B cell (primary cell): Measurements from ENCODE around the gene CTLA4. TPM values are rescaled to one million over a fixed set of nuclear protein-coding genes. Genes with fewer than 3 reads are reported as not detected.

Experiments
- ATAC-seq: fragments of 200-7000 bp; cut with Tn5 transposase; one replicate; pipeline ENCODE4 v1.10.0; 2021; ENCODE audit warnings: low read depth, mild to moderate bottlenecking, moderate number of reproducible peaks, moderate library complexity
- CTCF ChIA-PET: fragments of 350-600 bp; sonication (Branson Sonifier 250); formaldehyde crosslinking; loops from one replicate; lab custom pipeline; 2021; ENCODE audit warnings: antibody characterized with exemption, inconsistent platforms; lab: Charles Lee
- POLR2A ChIA-PET: fragments of 350-600 bp; sonication (Branson Sonifier 250); formaldehyde crosslinking; loops from one replicate; lab custom pipeline; 2021; ENCODE audit warnings: antibody characterized with exemption; lab: Charles Lee
- DNase-seq: peaks from one replicate; pipeline ENCODE4 v3.0.0; 2013
- H2AFZ ChIP-seq: 2 replicates; pipeline ENCODE4 v1.6.1; 2012; ENCODE audit warnings: mild to moderate bottlenecking, low read depth, low read length; ENCODE audit not compliant: insufficient read depth, poor library complexity, severe bottlenecking
- H3K27ac ChIP-seq, 2 donors: 1 replicate in 1 of 2; 2 replicates in 1 of 2; pipeline ENCODE4 v1.5.1; 2012 to 2013; ENCODE audit warnings: low read length in 2 of 2, mild to moderate bottlenecking in 2 of 2, moderate library complexity in 1 of 2
- H3K27me3 ChIP-seq, 4 experiments: fragments of 200-600 bp in 1 of 4; sonication (generic) in 1 of 4; replicated peaks in 1 of 4; 1 replicate in 2 of 4; 2 replicates in 2 of 4; pipeline versions ENCODE4 v1.6.1 to v1.7.0; 2013 to 2016; ENCODE audit warnings: low read length in 3 of 4, mild to moderate bottlenecking in 2 of 4, mixed read lengths in 1 of 4, moderate library complexity in 1 of 4; ENCODE audit not compliant: insufficient read depth in 4 of 4, control insufficient read depth in 3 of 4; ENCODE audit errors: control extremely low read depth in 1 of 4
- H3K36me3 ChIP-seq, 2 experiments: replicated peaks in 1 of 2; 1 replicate in 1 of 2; 2 replicates in 1 of 2; pipeline versions ENCODE4 v1.6.1 to v1.7.1; 2013; ENCODE audit warnings: low read length in 1 of 2; ENCODE audit not compliant: insufficient read depth in 2 of 2, control insufficient read depth in 1 of 2; ENCODE audit errors: control extremely low read depth in 1 of 2, extremely low read depth in 1 of 2
- H3K4me1 ChIP-seq, 2 donors: fragments of 200-600 bp in 1 of 2; sonication (generic) in 1 of 2; 1 replicate in 1 of 2; 2 replicates in 1 of 2; pipeline versions ENCODE4 v1.5.1 to v1.6.1; 2013 to 2017; ENCODE audit warnings: low read length in 2 of 2; ENCODE audit not compliant: control insufficient read depth in 2 of 2, insufficient read depth in 2 of 2
- H3K4me2 ChIP-seq: replicated peaks from 2 replicates; pipeline ENCODE3; 2012; ENCODE audit warnings: mild to moderate bottlenecking, low read depth, low read length; ENCODE audit not compliant: poor library complexity, severe bottlenecking
- H3K4me3 ChIP-seq, 5 experiments: fragments of 200-600 bp in 1 of 5; sonication (generic) in 1 of 5; 1 replicate in 3 of 5; 2 replicates in 2 of 5; pipeline versions ENCODE4 v1.5.1 to v1.7.0; 2011 to 2016; ENCODE audit warnings: low read length in 4 of 5, mild to moderate bottlenecking in 4 of 5, low read depth in 2 of 5, control low read depth in 1 of 5, moderate library complexity in 1 of 5; ENCODE audit not compliant: insufficient read depth in 1 of 5; ENCODE audit errors: control extremely low read depth in 1 of 5, extremely low read depth in 1 of 5
- H3K79me2 ChIP-seq: fragments of 200-600 bp; sonication (generic); one replicate; pipeline ENCODE4 v1.6.0; 2016; ENCODE audit warnings: low read length; ENCODE audit not compliant: control insufficient read depth, insufficient read depth
- H3K9ac ChIP-seq: fragments of 200-600 bp; sonication (generic); 2 replicates; pipeline ENCODE4 v1.6.1; 2017; ENCODE audit warnings: mild to moderate bottlenecking, low read length, moderate library complexity
- H3K9me3 ChIP-seq, 3 donors: one replicate each; pipeline versions ENCODE4 v1.6.1 to v1.7.1; 2013; ENCODE audit warnings: low read length in 2 of 3; ENCODE audit not compliant: control insufficient read depth in 2 of 3, insufficient read depth in 1 of 3; ENCODE audit errors: control extremely low read depth in 1 of 3
- H4K20me1 ChIP-seq: 2 replicates; pipeline ENCODE4 v1.6.0; 2012; ENCODE audit warnings: mild to moderate bottlenecking, low read length; ENCODE audit not compliant: insufficient read depth, control insufficient read depth, poor library complexity, severe bottlenecking
- H3K27ac Mint-ChIP-seq: one replicate; pipeline ENCODE4 v1.8.0; 2021; ENCODE audit warnings: mixed read lengths
- H3K27me3 Mint-ChIP-seq: one replicate; pipeline ENCODE4 v1.8.0; 2021; ENCODE audit warnings: mixed read lengths
- H3K4me1 Mint-ChIP-seq: one replicate; pipeline ENCODE4 v1.8.0; 2021; ENCODE audit warnings: mixed read lengths
- H3K4me3 Mint-ChIP-seq: one replicate; pipeline ENCODE4 v1.8.0; 2021; ENCODE audit warnings: mixed read lengths
- H3K9me3 Mint-ChIP-seq: one replicate; pipeline ENCODE4 v1.8.0; 2022; ENCODE audit warnings: mixed read lengths; ENCODE audit not compliant: insufficient read depth
- EZH2 ChIP-seq: IDR thresholded peaks from 2 replicates; pipeline ENCODE4 v1.6.1; 2012; ENCODE audit warnings: borderline replicate concordance, low read depth, mild to moderate bottlenecking, moderate library complexity, low read length; ENCODE audit not compliant: insufficient read depth, poor library complexity, severe bottlenecking
- WGBS: methylation state at CpG from one replicate; pipeline ENCODE4 v1.1.5; 2013; ENCODE audit warnings: missing lambda C conversion rate; ENCODE audit not compliant: insufficient coverage; 5-methylcytosine and 5-hydroxymethylcytosine counted together
- intact Hi-C: fragments of 100-400 bp; cut with micrococcal nuclease; formaldehyde crosslinking; loops from one replicate; pipeline ENCODE4 v1.10.0; 2022
- polyA plus RNA-seq: library from polyadenylated mRNA; depleted of rRNA; stranded (reverse); fragments of >200 nt; gene quantifications from 2 replicates; pipeline ENCODE4 v1.2.3, GENCODE V29; 2012
- total RNA-seq, 2 donors: library from RNA; stranded (reverse); fragments of 120-200 nt in 1 of 2; gene quantifications; 1 replicate in 1 of 2; 2 replicates in 1 of 2; pipeline versions ENCODE4 v1.2.3 to v1.2.4, GENCODE V29; 2013 to 2022
- TF ChIP-seq, protein P1 (sequence below): fragments of 200-600 bp; IDR thresholded peaks from one replicate; pipeline ENCODE4 v1.8.0; 2022; ENCODE audit warnings: antibody characterized with exemption, mild to moderate bottlenecking

Gene CTLA4
- total and polyA plus RNA-seq, 2 donors (not counting 1 experiment from before 2014, with no cell fraction given): 0.30 TPM; not detected in 1

DNA sequence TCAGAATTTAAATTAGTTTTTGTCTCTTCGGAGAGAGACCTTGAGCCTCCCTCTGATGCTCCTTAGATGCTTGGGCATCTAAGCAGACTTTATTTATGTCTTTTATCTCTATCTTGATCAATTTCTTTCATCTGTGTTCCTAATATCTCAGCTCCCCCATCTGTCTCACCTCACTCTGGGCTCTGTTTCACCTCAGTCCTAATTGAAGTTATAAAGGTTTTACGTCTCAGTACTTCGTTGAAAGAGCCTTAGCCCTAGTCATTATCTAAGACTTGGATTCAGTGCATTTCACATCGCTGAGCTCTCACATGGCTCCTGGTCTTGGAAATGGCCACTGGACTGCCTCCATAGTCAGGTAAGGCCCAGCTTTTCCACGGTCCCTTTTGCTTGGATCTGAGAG is 13.8 kb upstream of the CTLA4 start:
- H3K9me3 ChIP-seq: no peaks in the 10 kb centered on the region
- intact Hi-C loops: no loop called here
- no peak overlapping the region for H3K27ac ChIP-seq
- no peak overlapping the region for H3K4me2 ChIP-seq
- Mint-ChIP-seq H3K27ac (no peak overlapping the region), H3K27me3 (peaks cover 37% of the 10 kb centered on the region), H3K4me3 (no peak overlapping the region), H3K9me3 (no peaks in the 10 kb centered on the region), H3K4me1 (no peaks in the 10 kb centered on the region)
- no peaks in the 10 kb centered on the region for H3K4me1 ChIP-seq
- no peaks in the 10 kb centered on the region for H3K36me3 ChIP-seq
- POLR2A ChIA-PET: no interaction called here
- peaks cover 0 to 4% (median 1%) of the 10 kb centered on the region in 4 experiments for H3K27me3 ChIP-seq
- H3K9ac ChIP-seq: no peak overlapping the region
- TF ChIP-seq, protein P1, sequence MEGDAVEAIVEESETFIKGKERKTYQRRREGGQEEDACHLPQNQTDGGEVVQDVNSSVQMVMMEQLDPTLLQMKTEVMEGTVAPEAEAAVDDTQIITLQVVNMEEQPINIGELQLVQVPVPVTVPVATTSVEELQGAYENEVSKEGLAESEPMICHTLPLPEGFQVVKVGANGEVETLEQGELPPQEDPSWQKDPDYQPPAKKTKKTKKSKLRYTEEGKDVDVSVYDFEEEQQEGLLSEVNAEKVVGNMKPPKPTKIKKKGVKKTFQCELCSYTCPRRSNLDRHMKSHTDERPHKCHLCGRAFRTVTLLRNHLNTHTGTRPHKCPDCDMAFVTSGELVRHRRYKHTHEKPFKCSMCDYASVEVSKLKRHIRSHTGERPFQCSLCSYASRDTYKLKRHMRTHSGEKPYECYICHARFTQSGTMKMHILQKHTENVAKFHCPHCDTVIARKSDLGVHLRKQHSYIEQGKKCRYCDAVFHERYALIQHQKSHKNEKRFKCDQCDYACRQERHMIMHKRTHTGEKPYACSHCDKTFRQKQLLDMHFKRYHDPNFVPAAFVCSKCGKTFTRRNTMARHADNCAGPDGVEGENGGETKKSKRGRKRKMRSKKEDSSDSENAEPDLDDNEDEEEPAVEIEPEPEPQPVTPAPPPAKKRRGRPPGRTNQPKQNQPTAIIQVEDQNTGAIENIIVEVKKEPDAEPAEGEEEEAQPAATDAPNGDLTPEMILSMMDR: no peak
- no peak for TF ChIP-seq EZH2
- no peaks in the 10 kb centered on the region for H3K79me2 ChIP-seq
- CTCF ChIA-PET: interaction anchor here (1.2 kb wide), 1 partner anchor 8 kb away, joined by 3 read pairs; no protein-coding TSS in a partner anchor
- no peaks in the 10 kb centered on the region for H4K20me1 ChIP-seq
- DNase-seq: no peak
- no peak overlapping the region for H3K4me3 ChIP-seq
- ATAC-seq: no peak
- no peak overlapping the region for H2AFZ ChIP-seq
- 92% methylated on average over 4 of the region's 5 CpGs for WGBS

DNA sequence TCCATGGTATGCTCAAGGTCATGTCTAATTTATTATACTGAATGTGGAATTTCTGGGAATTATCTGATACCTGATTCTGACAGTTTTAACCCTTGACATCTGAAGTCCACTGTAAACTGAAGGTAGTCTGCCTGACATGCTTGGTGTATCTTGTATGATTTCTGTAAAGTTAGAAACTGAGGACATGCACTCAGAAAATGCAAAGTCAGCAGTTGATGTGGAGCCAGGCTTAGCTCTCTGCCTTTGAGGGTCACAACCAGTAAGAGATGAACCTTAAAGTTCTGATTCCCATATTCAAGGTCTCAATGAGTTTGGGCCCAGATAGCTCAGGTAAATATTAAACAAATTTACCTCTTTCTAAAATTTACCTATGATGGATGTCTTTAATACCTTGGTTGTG is 12.3 kb upstream of the CTLA4 start:
- Histone ChIP-seq H4K20me1 (no peaks in the 10 kb centered on the region), H3K9me3 (no peaks in the 10 kb centered on the region), H3K27me3 (peaks cover 0 to 8% (median 0%) of the 10 kb centered on the region in 4 experiments), H3K36me3 (no peaks in the 10 kb centered on the region), H3K4me2 (no peak overlapping the region), H3K4me1 (no peaks in the 10 kb centered on the region), H3K79me2 (no peaks in the 10 kb centered on the region), H3K27ac (no peak overlapping the region), H3K4me3 (no peak overlapping the region), H2AFZ (no peak overlapping the region), H3K9ac (no peak overlapping the region)
- no peak for ATAC-seq
- ChIA-PET POLR2A (no interaction called here), CTCF (no interaction called here)
- TF ChIP-seq EZH2: no peak
- TF ChIP-seq, protein P1: no peak
- H3K27ac Mint-ChIP-seq: no peak overlapping the region
- intact Hi-C loops: no loop called here
- H3K4me3 Mint-ChIP-seq: no peak overlapping the region
- DNase-seq: no peak
- no peaks in the 10 kb centered on the region for H3K4me1 Mint-ChIP-seq
- H3K9me3 Mint-ChIP-seq: no peaks in the 10 kb centered on the region
- H3K27me3 Mint-ChIP-seq: peaks cover 35% of the 10 kb centered on the region
